Measurements from ENCODE around the gene OSBPL10. TPM values are rescaled to one million over a fixed set of nuclear protein-coding genes. Genes with fewer than 3 reads are reported as not detected.
"Not testable (repeated sequence)": the region's sequence is repeated elsewhere in the genome, so short reads cannot be mapped to it uniquely, and the experiment has no call there.

The OSBPL10 gene
- total RNA-seq, 2 experiments from 2014 or later: 6.1 to 6.4 TPM

- CTCF ChIA-PET: no interaction called here
- no peak overlapping the region for H3K4me3 Mint-ChIP-seq
- H3K27me3 Mint-ChIP-seq (ENCODE audit: low read depth): peaks cover 13% of the 10 kb centered on the region
Observed at GRCh38 chr3:32004113-32004765, 23.2 kb upstream of the OSBPL10 start.

GRCh38 chr3:32003380-32003779, 22.3 kb upstream of the OSBPL10 start:
- CTCF ChIA-PET: no interaction called here
- intact Hi-C loops (cut with micrococcal nuclease): no loop called here
- Mint-ChIP-seq H3K27ac (no peak overlapping the region), H3K27me3 (ENCODE audit: low read depth) (peaks cover 19% of the 10 kb centered on the region), H3K9me3 (no peaks in the 10 kb centered on the region), H3K36me3 (ENCODE audit: low read depth) (no peaks in the 10 kb centered on the region), H3K4me3 (no peak overlapping the region), H3K4me1 (ENCODE audit: low read depth) (peaks cover 2% of the 10 kb centered on the region)
- DNase-seq: no peak

More at GRCh38 chr3:32004113-32004765, 23.2 kb upstream of the OSBPL10 start:
- no peaks in the 10 kb centered on the region for H3K36me3 Mint-ChIP-seq (ENCODE audit: low read depth)
- intact Hi-C loops (cut with micrococcal nuclease): no loop called here
- no peak for DNase-seq
- no peaks in the 10 kb centered on the region for H3K9me3 Mint-ChIP-seq
- H3K4me1 Mint-ChIP-seq (ENCODE audit: low read depth): peaks cover 2% of the 10 kb centered on the region
- H3K27ac Mint-ChIP-seq: no peak overlapping the region

- CTCF ChIA-PET: no interaction called here
- peaks cover 22% of the 10 kb centered on the region for H3K27me3 Mint-ChIP-seq (ENCODE audit: low read depth)
- DNase-seq: no peak
- intact Hi-C loops (cut with micrococcal nuclease): no loop called here
- no peak overlapping the region for H3K27ac Mint-ChIP-seq
- H3K4me3 Mint-ChIP-seq: no peak overlapping the region
- H3K4me1 Mint-ChIP-seq (ENCODE audit: low read depth): peaks cover 2% of the 10 kb centered on the region
- H3K36me3 Mint-ChIP-seq (ENCODE audit: low read depth): no peaks in the 10 kb centered on the region
- no peaks in the 10 kb centered on the region for H3K9me3 Mint-ChIP-seq
Observed at GRCh38 chr3:32002561-32003368, 21.7 kb upstream of the OSBPL10 start.

DNA sequence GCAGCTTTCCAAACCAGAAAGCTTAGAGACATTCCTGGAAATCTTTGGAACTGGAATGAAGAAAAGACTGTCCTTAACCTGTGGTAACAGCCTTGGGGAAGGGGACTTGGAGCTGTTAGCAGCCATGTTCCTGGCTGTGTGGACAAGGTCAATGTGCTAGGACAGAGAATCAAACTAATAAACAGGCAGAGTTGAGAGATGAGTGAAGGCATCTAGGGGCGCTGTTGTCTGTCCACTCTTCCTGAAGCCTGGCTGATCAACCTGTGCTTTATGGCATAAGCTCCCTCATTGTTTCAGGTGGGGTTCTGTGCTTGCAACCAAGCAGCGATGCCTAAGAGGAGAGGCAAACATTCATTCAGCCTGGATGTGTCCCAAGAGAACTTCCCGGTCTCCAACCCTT, 19.8 kb upstream of the OSBPL10 start:
- intact Hi-C loops (cut with micrococcal nuclease): no loop called here
- H3K27ac Mint-ChIP-seq: no peak overlapping the region
- H3K36me3 Mint-ChIP-seq (ENCODE audit: low read depth): no peaks in the 10 kb centered on the region
- H3K9me3 Mint-ChIP-seq: no peaks in the 10 kb centered on the region
- no peak overlapping the region for H3K4me3 Mint-ChIP-seq
- peaks cover 8% of the 10 kb centered on the region for H3K4me1 Mint-ChIP-seq (ENCODE audit: low read depth)
- DNase-seq: no peak
- H3K27me3 Mint-ChIP-seq (ENCODE audit: low read depth): peaks cover 35% of the 10 kb centered on the region
- CTCF ChIA-PET: interaction anchor here (0.7 kb wide), 1 partner anchor 18 kb away, joined by 3 read pairs; no protein-coding TSS in a partner anchor

GRCh38 chr3:31999907-32000439, 18.9 kb upstream of the OSBPL10 start:
- Mint-ChIP-seq H3K27me3 (ENCODE audit: low read depth) (peaks cover 36% of the 10 kb centered on the region), H3K4me1 (ENCODE audit: low read depth) (peaks cover 8% of the 10 kb centered on the region), H3K4me3 (no peak overlapping the region), H3K36me3 (ENCODE audit: low read depth) (no peaks in the 10 kb centered on the region), H3K27ac (no peak overlapping the region), H3K9me3 (no peaks in the 10 kb centered on the region)
- CTCF ChIA-PET: interaction anchor here (0.7 kb wide), 1 partner anchor 19 kb away, joined by 3 read pairs; no protein-coding TSS in a partner anchor
- DNase-seq: no peak
- intact Hi-C loops (cut with micrococcal nuclease): no loop called here

GRCh38 chr3:31997500-31997899, 16.4 kb upstream of the OSBPL10 start:
- Mint-ChIP-seq H3K27me3 (ENCODE audit: low read depth) (peaks cover 36% of the 10 kb centered on the region), H3K4me3 (no peak overlapping the region), H3K4me1 (ENCODE audit: low read depth) (peaks cover 6% of the 10 kb centered on the region), H3K9me3 (peaks cover 6% of the 10 kb centered on the region), H3K36me3 (ENCODE audit: low read depth) (no peaks in the 10 kb centered on the region), H3K27ac (no peak overlapping the region)
- no peak for DNase-seq
- intact Hi-C loops (cut with micrococcal nuclease): no loop called here
- CTCF ChIA-PET: interaction anchor here (1.0 kb wide), 1 partner anchor 11 kb away, joined by 5 read pairs; no protein-coding TSS in a partner anchor

- H3K27me3 Mint-ChIP-seq (ENCODE audit: low read depth): peaks cover 36% of the 10 kb centered on the region
- intact Hi-C loops (cut with micrococcal nuclease): no loop called here
- CTCF ChIA-PET: no interaction called here
- H3K4me3 Mint-ChIP-seq: no peak overlapping the region
- H3K27ac Mint-ChIP-seq: no peak overlapping the region
- H3K4me1 Mint-ChIP-seq (ENCODE audit: low read depth): peaks cover 6% of the 10 kb centered on the region
- H3K36me3 Mint-ChIP-seq (ENCODE audit: low read depth): no peaks in the 10 kb centered on the region
- DNase-seq: no peak
- peaks cover 7% of the 10 kb centered on the region for H3K9me3 Mint-ChIP-seq
Observed at GRCh38 chr3:31996195-31996594, 15.1 kb upstream of the OSBPL10 start.

- H3K4me1 Mint-ChIP-seq (ENCODE audit: low read depth); H3K36me3 Mint-ChIP-seq (ENCODE audit: low read depth); H3K4me3 Mint-ChIP-seq; H3K9me3 Mint-ChIP-seq; intact Hi-C loops (cut with micrococcal nuclease); CTCF ChIA-PET; DNase-seq; H3K27ac Mint-ChIP-seq: not testable (repeated sequence)
- H3K27me3 Mint-ChIP-seq (ENCODE audit: low read depth): peaks cover 35% of the 10 kb centered on the region
Observed at GRCh38 chr3:31995026-31995425, 14.0 kb upstream of the OSBPL10 start.

- Mint-ChIP-seq H3K27me3 (ENCODE audit: low read depth) (peaks cover 33% of the 10 kb centered on the region), H3K36me3 (ENCODE audit: low read depth) (peaks cover 1% of the 10 kb centered on the region), H3K4me1 (ENCODE audit: low read depth) (peaks cover 6% of the 10 kb centered on the region), H3K9me3 (peaks cover 9% of the 10 kb centered on the region), H3K4me3 (no peak overlapping the region), H3K27ac (no peak overlapping the region)
- CTCF ChIA-PET: no interaction called here
- DNase-seq: no peak
- intact Hi-C loops (cut with micrococcal nuclease): no loop called here
Observed at GRCh38 chr3:31993843-31994242, 12.8 kb upstream of the OSBPL10 start.

DNA sequence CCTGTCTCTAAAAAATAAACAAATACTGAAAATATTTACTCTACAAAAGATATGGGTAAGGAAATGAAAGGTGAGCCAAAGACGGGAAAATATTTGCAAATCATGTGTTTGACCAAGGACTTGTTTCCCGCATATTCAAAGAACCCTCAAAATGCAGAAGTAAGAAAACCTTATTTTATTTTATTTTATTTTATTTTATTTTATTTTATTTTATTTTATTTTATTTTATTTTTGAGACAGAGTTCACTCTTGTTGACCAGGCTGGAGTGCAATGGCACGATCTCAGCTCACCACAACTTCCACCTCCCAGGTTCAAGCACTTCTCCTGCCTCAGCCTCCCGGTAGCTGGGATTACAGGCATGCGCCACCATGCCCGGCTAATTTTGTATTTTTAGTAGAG, 11.9 kb upstream of the OSBPL10 start:
- H3K9me3 Mint-ChIP-seq; H3K4me1 Mint-ChIP-seq (ENCODE audit: low read depth); H3K36me3 Mint-ChIP-seq (ENCODE audit: low read depth); intact Hi-C loops (cut with micrococcal nuclease); H3K4me3 Mint-ChIP-seq; CTCF ChIA-PET; DNase-seq; H3K27ac Mint-ChIP-seq: not testable (repeated sequence)
- H3K27me3 Mint-ChIP-seq (ENCODE audit: low read depth): peaks cover 26% of the 10 kb centered on the region

DNA sequence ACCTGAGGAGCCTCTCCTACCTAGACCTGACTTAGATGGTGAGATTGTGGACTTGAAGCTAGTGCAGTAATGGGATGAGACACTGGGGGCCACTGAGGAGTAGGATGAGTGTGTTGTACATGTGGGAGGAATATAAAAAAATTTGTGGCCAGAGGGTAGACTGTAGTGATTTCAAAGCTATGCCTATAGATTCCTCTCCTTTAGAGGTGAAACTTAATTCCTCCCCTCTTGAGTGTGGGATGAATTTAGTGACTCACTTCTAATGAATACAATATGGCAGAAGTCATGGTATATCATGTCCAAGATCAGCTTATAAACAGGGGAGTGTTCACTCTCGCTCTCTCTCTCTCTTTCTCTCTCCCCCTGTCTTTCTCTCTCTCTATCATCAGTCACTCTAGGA, 7.2 kb upstream of the OSBPL10 start:
- no peak overlapping the region for H3K4me3 Mint-ChIP-seq
- DNase-seq: no peak
- peaks cover 1% of the 10 kb centered on the region for H3K36me3 Mint-ChIP-seq (ENCODE audit: low read depth)
- CTCF ChIA-PET: no interaction called here
- H3K4me1 Mint-ChIP-seq (ENCODE audit: low read depth): no peaks in the 10 kb centered on the region
- peaks cover 10% of the 10 kb centered on the region for H3K27me3 Mint-ChIP-seq (ENCODE audit: low read depth)
- peaks cover 5% of the 10 kb centered on the region for H3K9me3 Mint-ChIP-seq
- intact Hi-C loops (cut with micrococcal nuclease): no loop called here
- no peak overlapping the region for H3K27ac Mint-ChIP-seq

DNA sequence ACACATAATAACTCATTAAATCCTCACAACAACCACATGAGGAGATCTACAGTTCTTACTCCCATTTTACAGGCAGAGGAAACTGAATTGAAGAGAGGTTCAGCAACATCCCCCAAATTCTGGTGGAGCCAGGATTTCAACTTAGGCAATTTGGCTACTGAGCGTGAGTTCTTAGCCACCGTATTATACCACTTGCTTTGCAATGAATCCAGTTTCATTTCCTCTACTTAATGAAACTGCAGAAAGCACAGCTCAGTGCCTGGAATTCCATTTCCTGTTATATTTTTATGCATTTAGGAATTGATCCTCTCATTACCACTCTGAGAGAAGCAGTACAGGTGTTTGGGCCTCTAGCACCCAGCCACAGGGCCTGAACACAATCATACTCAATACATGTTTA, 4.8 kb upstream of the OSBPL10 start:
- intact Hi-C loops (cut with micrococcal nuclease): no loop called here
- H3K36me3 Mint-ChIP-seq (ENCODE audit: low read depth): no peaks in the 10 kb centered on the region
- no peak for DNase-seq
- no peak overlapping the region for H3K27ac Mint-ChIP-seq
- H3K4me3 Mint-ChIP-seq: no peak overlapping the region
- H3K4me1 Mint-ChIP-seq (ENCODE audit: low read depth): peaks cover 4% of the 10 kb centered on the region
- H3K27me3 Mint-ChIP-seq (ENCODE audit: low read depth): peaks cover 22% of the 10 kb centered on the region
- CTCF ChIA-PET: interaction anchor here (1.2 kb wide), 2 partner anchors 11 to 36 kb away, joined by 5 read pairs; no protein-coding TSS in a partner anchor
- peaks cover 2% of the 10 kb centered on the region for H3K9me3 Mint-ChIP-seq

Data from activated naive CD4-positive, alpha-beta T cell treated with anti-CD3 and anti-CD28 coated beads for 36 hours (primary cell).